GM21717 (cell line): ENCODE results near the gene HOXB1.

Source experiments
- ATAC-seq: cut with Tn5 transposase; IDR thresholded peaks from one replicate; pipeline ENCODE4 v1.9.1; 2021; ENCODE audit warnings: mild to moderate bottlenecking, moderate library complexity; ENCODE audit not compliant: unreplicated experiment

HOXB1 gene

GRCh38 chr17:48567646-48568354 is 37.0 kb upstream of the HOXB1 start:
- ATAC-seq: no peak

- no peak for ATAC-seq
These were observed 36.4 kb upstream of the HOXB1 start for GRCh38 chr17:48567209-48567608.

DNA sequence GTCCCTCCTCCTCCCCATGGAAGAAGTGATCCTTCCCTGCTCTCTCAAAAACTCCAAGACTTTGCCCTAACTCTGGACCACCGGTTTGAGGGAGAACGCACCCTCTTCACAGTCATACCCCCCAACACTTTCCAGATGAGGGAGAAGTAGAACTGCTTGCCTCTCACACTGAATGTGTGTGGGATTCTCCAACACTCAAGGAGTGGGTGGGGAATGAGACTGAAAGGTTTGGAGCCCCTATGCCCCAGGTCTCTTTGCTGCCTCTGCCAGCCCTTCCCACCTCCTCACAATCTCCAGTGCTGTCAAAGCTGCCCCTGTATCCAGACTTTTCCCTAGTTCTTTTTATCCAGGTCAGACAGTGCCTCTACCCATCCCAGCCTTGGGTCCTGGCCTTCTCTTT is 35.9 kb upstream of the HOXB1 start:
- no peak for ATAC-seq

DNA sequence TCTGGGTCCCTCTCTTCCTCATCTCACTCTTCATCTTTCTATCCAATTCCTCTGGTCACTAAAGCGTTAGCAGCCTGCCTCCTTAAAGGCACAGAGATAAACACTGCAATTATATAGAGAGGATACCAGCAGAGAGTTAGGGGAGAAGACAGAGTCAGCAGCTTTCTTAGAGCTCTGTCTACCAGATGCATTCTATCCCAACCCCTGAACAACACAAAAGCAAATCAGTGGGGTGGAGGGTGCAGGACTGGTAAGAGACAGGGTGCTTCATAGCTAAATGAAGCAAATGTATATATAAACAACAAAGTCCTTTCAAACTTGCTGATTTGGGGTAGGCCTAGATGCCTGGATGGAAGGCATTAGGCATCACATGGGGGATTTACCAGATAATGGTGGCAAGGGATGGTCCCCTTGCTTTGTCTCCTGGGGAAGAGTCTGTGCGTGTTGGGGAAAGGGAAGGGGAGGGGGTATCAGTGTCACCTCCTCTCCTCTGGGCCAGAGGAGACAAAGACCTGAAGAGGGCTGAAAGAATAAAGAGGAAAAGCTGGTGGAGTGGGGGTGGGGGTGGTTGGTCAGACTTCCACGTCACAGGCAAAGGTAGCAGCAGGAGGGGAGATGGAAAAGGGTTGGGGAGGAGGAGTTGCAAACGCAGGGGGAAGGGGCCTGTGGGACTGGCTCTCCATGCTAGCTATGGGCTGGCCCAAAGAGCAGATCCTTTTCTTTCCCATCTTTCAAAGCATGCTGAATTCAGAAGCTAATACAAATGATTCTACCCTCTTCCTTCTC is 35.3 kb upstream of the HOXB1 start:
- no peak for ATAC-seq

GRCh38 chr17:48565022-48565554 is 34.3 kb upstream of the HOXB1 start:
- ATAC-seq: no peak

DNA sequence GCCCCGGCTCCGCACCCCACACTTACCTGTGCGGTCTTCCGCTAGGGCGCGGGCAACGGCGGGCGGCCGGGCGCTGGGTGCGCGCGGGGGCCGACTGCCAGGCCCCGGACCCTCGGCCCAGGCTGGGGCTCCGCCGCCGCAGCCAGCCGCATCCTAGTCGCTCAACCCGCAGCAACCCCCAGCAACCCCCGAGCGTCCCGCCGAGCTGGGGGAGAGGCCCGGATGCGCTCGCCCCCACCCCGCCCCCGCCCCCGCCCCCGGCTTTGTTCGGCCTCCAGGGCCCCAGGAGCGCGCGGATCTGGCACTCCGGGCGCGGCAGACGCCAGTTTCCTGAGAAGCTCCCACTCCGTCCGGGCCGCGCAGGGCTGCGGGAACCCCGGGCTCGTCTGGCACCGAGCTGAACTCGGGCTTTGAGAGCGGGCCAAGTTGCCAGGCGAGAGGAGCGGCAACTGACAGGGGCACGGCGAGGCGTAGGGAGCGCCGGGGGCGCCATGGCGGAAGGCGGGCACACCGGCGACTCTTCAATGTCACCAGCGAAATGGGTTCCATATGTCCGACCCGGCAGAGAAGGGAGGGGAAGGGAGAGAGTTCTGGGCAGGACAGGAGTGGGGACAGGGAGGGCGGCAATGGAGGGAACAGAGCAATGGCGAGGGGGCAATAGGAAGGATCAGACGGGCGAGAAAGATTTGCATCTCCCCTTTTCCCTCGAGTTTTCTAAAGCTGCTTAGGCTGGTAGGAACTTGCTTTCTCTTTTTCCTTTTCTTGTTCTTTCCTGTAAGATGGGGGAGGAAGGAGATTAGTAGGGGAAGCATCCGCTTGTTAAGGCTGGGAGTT is 33.6 kb upstream of the HOXB1 start:
- no peak for ATAC-seq

- ATAC-seq: no peak
These were observed 33.0 kb upstream of the HOXB1 start for GRCh38 chr17:48563867-48564187.

GRCh38 chr17:48563385-48563838 is 32.6 kb upstream of the HOXB1 start:
- no peak for ATAC-seq

GRCh38 chr17:48562934-48563333 is 32.1 kb upstream of the HOXB1 start:
- ATAC-seq: no peak

GRCh38 chr17:48561884-48562810 is 31.3 kb upstream of the HOXB1 start:
- no peak for ATAC-seq

DNA sequence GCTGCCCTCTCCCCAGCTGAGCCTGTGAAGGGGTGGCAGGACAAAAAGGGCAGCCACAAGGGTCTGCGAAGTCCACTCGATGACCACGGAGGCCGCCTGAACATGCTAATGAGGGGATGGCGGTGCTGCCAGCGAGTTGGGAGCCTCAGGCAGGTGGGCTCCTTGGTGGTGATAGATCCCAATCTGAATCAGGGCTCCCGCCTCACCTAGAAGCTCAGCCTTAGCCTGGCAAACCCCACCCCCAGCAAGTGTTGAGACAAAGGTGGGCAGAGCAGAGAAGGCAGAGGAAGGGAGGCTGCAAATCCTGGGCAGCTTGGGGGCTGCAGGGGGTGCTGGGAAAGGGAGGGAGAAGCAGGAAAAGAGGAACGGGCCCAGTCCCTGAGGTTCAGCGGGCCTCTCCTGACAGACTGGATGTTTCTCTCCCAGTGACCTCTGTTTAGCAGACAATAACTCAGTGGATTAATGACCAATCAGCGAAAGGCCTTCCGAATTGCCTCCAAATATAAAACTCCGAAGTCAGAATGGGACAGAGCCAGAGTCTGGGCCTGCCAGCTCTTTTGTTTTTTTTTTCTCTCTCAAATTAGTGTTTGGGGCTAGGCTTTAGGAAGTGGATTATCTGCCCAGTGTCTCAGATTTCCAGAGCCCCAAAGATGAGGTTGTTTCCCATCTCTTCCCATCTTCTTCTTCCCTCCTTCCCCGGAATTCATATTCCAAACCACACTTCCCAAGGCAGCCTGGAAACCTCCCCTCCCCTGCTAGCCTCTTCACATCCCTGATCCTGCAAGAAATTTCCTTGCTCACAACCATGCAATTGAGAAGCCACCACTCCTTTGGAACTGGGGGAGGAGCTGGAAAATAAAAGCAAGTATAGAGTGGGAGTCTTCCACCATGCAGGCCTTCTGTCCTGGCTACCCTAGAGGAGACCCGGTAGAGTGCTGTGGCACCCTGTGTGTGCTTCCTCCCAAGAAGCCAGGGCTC is 29.3 kb upstream of the HOXB1 start:
- no peak for ATAC-seq

DNA sequence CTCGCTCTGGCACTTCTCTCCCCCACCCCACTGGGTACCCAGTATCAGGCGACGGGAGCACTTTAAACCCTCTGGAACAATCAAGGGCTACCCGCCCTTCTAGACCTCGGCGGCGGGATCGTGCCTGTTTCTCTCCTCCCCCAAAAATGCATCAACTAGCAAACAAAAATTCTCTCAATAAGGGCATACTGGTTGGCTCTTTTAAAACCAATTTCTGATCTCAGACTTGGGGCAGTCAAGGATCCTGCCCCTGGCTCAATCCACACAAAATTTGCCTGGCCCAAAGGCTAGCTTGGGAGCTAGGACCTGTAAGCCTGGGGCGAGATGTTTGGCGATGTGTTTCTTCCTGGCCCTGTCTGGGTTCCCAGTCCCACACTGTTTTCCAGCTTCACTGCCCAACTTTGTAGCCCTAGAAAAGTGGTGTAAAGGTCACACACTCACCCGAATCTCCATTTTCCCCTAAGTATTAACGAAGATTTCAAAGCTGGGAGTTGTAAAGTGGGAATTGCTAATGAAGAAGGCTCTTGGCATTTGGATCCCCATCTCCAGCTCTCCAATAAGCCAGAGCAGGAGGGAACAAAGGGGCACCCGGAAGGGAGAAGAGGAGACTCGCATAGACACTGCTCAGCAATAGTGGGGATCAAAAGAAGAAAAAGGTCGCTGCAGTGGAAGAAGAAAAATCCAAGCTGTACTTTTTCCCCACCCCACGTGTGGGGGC is 28.5 kb upstream of the HOXB1 start:
- ATAC-seq: no peak

DNA sequence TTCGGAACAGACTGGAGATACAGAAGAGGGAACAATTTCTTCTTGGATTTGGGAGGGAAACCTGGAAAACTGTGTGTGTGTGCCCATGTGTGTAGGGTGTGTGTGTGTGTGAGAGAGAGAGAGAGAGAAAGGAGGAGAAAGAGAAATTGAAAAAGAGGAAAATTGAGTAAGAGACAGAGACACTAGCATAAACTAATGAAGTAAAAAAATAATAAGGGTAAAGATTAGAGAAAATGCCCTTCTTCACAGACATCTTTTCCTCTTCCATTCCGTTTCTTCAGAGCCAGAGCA is 28.0 kb upstream of the HOXB1 start:
- no peak for ATAC-seq

GRCh38 chr17:48558057-48558830 is 27.4 kb upstream of the HOXB1 start:
- no peak for ATAC-seq

GRCh38 chr17:48556576-48557401 is 26.0 kb upstream of the HOXB1 start:
- no peak for ATAC-seq

GRCh38 chr17:48556229-48556575 is 25.4 kb upstream of the HOXB1 start:
- ATAC-seq: no peak
